ENCODE data around the gene CSF1.

Gene CSF1

GRCh38 chr1:109977657-109978378 is 67.2 kb downstream of the CSF1 start:
- Histone ChIP-seq H2BK120ac (ENCODE audit: low read depth, low read length) (peak overlapping the region; percentile 96), H3K18ac (ENCODE audit: low read depth in 1 of 2, low read length in 2 of 2) (peak overlapping the region; percentile 63), H2BK15ac (ENCODE audit: low read depth, poor library complexity, severe bottlenecking) (peak overlapping the region; percentile 76), H2AFZ (ENCODE audit: low read depth, low read length) (no peak overlapping the region), H2AK5ac (ENCODE audit: low read length, severe bottlenecking) (peak overlapping the region; percentile 26), H3K36me3 (ENCODE audit: control insufficient read depth in 1 of 2, insufficient read depth in 2 of 2, low read depth in 1 of 2, low read length in 2 of 2) (no peaks in the 10 kb centered on the region), H4K8ac (ENCODE audit: low read length) (no peak overlapping the region), H3K4me3 (ENCODE audit: insufficient read depth in 1 of 2, low read depth in 1 of 2, low read length in 2 of 2) (peak overlapping the region in 1 of 2 experiments; percentile 48), H4K91ac (ENCODE audit: low read length) (peak overlapping the region; percentile 30), H2BK5ac (ENCODE audit: low read depth, low read length, poor library complexity, severe bottlenecking) (no peak overlapping the region), H3K4me1 (ENCODE audit: control insufficient read depth, insufficient read depth, low read depth, low read length) (peaks cover 21% of the 10 kb centered on the region), H3K4ac (ENCODE audit: low read depth in 1 of 2, low read length in 2 of 2) (peak overlapping the region; percentile 62 to 72), H3K9ac (ENCODE audit: low read length) (peak overlapping the region; percentile 26), H3K23ac (ENCODE audit: low read length in 2 of 2) (no peak overlapping the region), H3K27me3 (ENCODE audit: control insufficient read depth in 1 of 2, insufficient read depth in 1 of 2, low read length in 2 of 2) (no peaks in the 10 kb centered on the region), H2BK12ac (ENCODE audit: low read length in 2 of 2) (peak overlapping the region; percentile 66 to 90), H3K9me3 (ENCODE audit: control insufficient read depth, low read length) (no peaks in the 10 kb centered on the region), H3K27ac (ENCODE audit: low read length, poor library complexity, severe bottlenecking) (no peak overlapping the region), H3K4me2 (ENCODE audit: low read length, poor library complexity, severe bottlenecking) (no peak overlapping the region), H3K79me1 (replicated peaks; ENCODE audit: low read length, poor library complexity, severe bottlenecking) (no peaks in the 10 kb centered on the region), H3K14ac (ENCODE audit: low read length in 2 of 2) (no peak overlapping the region)
- no peak for DNase-seq
- 98% methylated on average over 12 of the region's 12 CpGs for WGBS

DNA sequence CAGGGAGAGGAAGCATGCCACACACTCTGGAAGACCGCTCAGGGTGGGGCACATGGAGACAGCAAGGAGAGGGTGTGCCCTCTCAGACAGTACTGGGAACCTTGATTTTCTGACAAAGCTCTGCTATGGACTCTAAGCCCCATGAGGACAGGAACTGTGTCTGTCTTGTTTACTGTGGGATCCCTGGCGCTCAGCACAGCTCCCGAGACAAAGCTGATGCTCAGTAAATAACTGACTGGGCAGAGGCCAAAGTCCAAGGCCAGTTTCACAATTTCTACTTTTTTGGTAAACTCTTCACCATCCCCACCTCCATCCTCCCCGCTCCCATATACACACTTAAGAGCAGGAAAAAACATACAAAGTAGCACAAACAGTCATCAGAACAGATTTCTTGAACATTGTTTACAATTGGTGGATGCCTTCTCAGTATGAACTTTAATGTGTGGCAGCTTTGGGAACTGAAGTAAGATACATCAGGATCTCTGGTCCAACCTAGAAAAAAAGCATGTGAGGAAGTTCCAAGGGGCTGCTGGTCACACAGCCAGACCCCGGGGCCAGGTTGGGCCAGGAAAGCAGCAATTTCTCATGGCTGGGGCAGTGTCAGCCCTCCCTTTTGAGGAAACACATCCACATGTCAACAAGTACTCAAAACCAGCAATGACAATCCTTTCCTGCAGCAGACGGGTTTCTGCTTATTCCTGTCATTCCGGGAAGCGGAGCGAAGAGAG is 68.3 kb downstream of the CSF1 start:
- Histone ChIP-seq H3K79me1 (replicated peaks; ENCODE audit: low read length, poor library complexity, severe bottlenecking) (no peaks in the 10 kb centered on the region), H3K9me3 (ENCODE audit: control insufficient read depth, low read length) (no peaks in the 10 kb centered on the region), H2AK5ac (ENCODE audit: low read length, severe bottlenecking) (no peak overlapping the region), H2BK15ac (ENCODE audit: low read depth, poor library complexity, severe bottlenecking) (peak overlapping the region; percentile 17), H4K91ac (ENCODE audit: low read length) (peak overlapping the region; percentile 34), H3K4me1 (ENCODE audit: control insufficient read depth, insufficient read depth, low read depth, low read length) (peaks cover 23% of the 10 kb centered on the region), H3K4ac (ENCODE audit: low read depth in 1 of 2, low read length in 2 of 2) (peak overlapping the region; percentile 54 to 90), H3K9ac (ENCODE audit: low read length) (peak overlapping the region; percentile 54), H3K27me3 (ENCODE audit: control insufficient read depth in 1 of 2, insufficient read depth in 1 of 2, low read length in 2 of 2) (no peaks in the 10 kb centered on the region), H2BK12ac (ENCODE audit: low read length in 2 of 2) (peak overlapping the region; percentile 90 to 99), H4K8ac (ENCODE audit: low read length) (peak overlapping the region; percentile 22), H3K36me3 (ENCODE audit: control insufficient read depth in 1 of 2, insufficient read depth in 2 of 2, low read depth in 1 of 2, low read length in 2 of 2) (no peaks in the 10 kb centered on the region), H2BK5ac (ENCODE audit: low read depth, low read length, poor library complexity, severe bottlenecking) (no peak overlapping the region), H3K4me2 (ENCODE audit: low read length, poor library complexity, severe bottlenecking) (no peak overlapping the region), H3K23ac (ENCODE audit: low read length in 2 of 2) (peak overlapping the region in 1 of 2 experiments; percentile 27), H3K4me3 (ENCODE audit: insufficient read depth in 1 of 2, low read depth in 1 of 2, low read length in 2 of 2) (peak overlapping the region in 1 of 2 experiments; percentile 19), H2AFZ (ENCODE audit: low read depth, low read length) (no peak overlapping the region), H3K18ac (ENCODE audit: low read depth in 1 of 2, low read length in 2 of 2) (peak overlapping the region; percentile 89 to 96), H3K27ac (ENCODE audit: low read length, poor library complexity, severe bottlenecking) (no peak overlapping the region), H3K14ac (ENCODE audit: low read length in 2 of 2) (peak overlapping the region in 1 of 2 experiments; percentile 1), H2BK120ac (ENCODE audit: low read depth, low read length) (peak overlapping the region; percentile 96)
- DNase-seq = peak; percentile 76
- WGBS = 34% methylated on average over 9 of the region's 9 CpGs

DNA sequence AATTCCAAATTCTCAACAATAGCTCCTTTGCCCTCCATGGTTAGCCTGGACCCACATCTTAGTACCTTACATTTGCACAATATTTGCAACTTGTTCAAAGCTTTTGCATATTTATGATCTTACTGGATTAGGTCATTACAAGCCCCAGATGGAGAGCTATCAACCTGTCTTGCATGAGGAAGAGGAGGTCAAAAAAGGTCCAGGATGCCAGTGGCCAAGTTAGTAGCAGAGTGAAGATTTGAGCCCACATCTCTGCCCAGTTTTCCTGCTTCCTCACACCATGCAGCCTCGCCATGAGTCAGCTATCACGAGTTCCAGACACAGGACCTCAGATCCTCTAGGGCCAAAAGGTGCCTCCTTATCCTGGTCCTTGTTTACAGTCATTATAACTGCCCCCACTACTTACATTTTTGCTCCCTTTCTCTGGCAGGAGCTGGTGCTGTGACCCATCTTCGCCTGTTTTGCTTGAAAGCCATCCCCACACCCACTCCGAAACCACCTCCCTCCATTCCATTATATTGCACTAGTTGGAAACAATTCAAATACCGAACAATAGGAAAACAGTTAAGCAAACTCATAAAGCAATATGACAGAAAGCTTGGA is 68.9 kb downstream of the CSF1 start:
- Histone ChIP-seq H4K91ac (ENCODE audit: low read length) (peak overlapping the region; percentile 34), H3K79me1 (replicated peaks; ENCODE audit: low read length, poor library complexity, severe bottlenecking) (no peaks in the 10 kb centered on the region), H2BK15ac (ENCODE audit: low read depth, poor library complexity, severe bottlenecking) (peak overlapping the region; percentile 17), H3K36me3 (ENCODE audit: control insufficient read depth in 1 of 2, insufficient read depth in 2 of 2, low read depth in 1 of 2, low read length in 2 of 2) (no peaks in the 10 kb centered on the region), H3K18ac (ENCODE audit: low read depth in 1 of 2, low read length in 2 of 2) (peak overlapping the region; percentile 89 to 96), H3K9ac (ENCODE audit: low read length) (peak overlapping the region; percentile 54), H3K4me1 (ENCODE audit: control insufficient read depth, insufficient read depth, low read depth, low read length) (peaks cover 28% of the 10 kb centered on the region), H3K27ac (ENCODE audit: low read length, poor library complexity, severe bottlenecking) (no peak overlapping the region), H2AFZ (ENCODE audit: low read depth, low read length) (no peak overlapping the region), H3K23ac (ENCODE audit: low read length in 2 of 2) (peak overlapping the region in 1 of 2 experiments; percentile 27), H2BK120ac (ENCODE audit: low read depth, low read length) (peak overlapping the region; percentile 54), H3K27me3 (ENCODE audit: control insufficient read depth in 1 of 2, insufficient read depth in 1 of 2, low read length in 2 of 2) (no peaks in the 10 kb centered on the region), H3K4me2 (ENCODE audit: low read length, poor library complexity, severe bottlenecking) (no peak overlapping the region), H2BK12ac (ENCODE audit: low read length in 2 of 2) (peak overlapping the region; percentile 84 to 99), H4K8ac (ENCODE audit: low read length) (peak overlapping the region; percentile 13), H3K4me3 (ENCODE audit: insufficient read depth in 1 of 2, low read depth in 1 of 2, low read length in 2 of 2) (peak overlapping the region in 1 of 2 experiments; percentile 5), H2AK5ac (ENCODE audit: low read length, severe bottlenecking) (peak overlapping the region; percentile 21), H3K14ac (ENCODE audit: low read length in 2 of 2) (no peak overlapping the region), H3K4ac (ENCODE audit: low read depth in 1 of 2, low read length in 2 of 2) (peak overlapping the region; percentile 54 to 90), H3K9me3 (ENCODE audit: control insufficient read depth, low read length) (no peaks in the 10 kb centered on the region), H2BK5ac (ENCODE audit: low read depth, low read length, poor library complexity, severe bottlenecking) (no peak overlapping the region)
- WGBS = 19% methylated on average over 4 of the region's 5 CpGs
- peak; percentile 83 for DNase-seq

Data from mesenchymal stem cell (in vitro differentiated cells and primary cell).